Pancreas (tissue), 10 donors: ENCODE results near the gene C1orf87. TPM values are rescaled to one million over a fixed set of nuclear protein-coding genes. Genes with fewer than 3 reads are reported as not detected.
A peak's percentile ranks its signal among the peaks of the same experiment; 100 is the strongest.

Experiments used
- ATAC-seq, 4 donors: fragments of 200-7000 bp; cut with Tn5 transposase; one replicate each; pipeline versions ENCODE4 v1.8.0 to v1.9.1; 2020; ENCODE audit warnings: mild to moderate bottlenecking in 4 of 4, moderate library complexity in 4 of 4
- DNase-seq, 6 donors: peaks; one replicate each; pipeline ENCODE4 v3.0.0-alpha.2; 2020
- FAIRE-seq: peaks from 2 replicates; lab custom pipeline; 2012; peaks lifted over from hg19 to GRCh38; lab: Jason Lieb, UNC
- H3K27ac ChIP-seq, 4 donors: fragments of 200-600 bp; sonication (generic); 1 replicate in 3 of 4; 2 replicates in 1 of 4; pipeline versions ENCODE4 v1.5.0 to v1.8.0; 2020
- H3K27me3 ChIP-seq, 4 donors: fragments of 200-600 bp; one replicate each; pipeline ENCODE4 v1.8.0; 2021
- H3K36me3 ChIP-seq, 3 donors: fragments of 200-600 bp; sonication (generic) in 1 of 3; one replicate each; pipeline versions ENCODE4 v1.5.0 to v1.8.0; 2020 to 2021
- H3K4me1 ChIP-seq, 3 donors: fragments of 200-600 bp; one replicate each; pipeline ENCODE4 v1.8.0; 2021
- H3K4me3 ChIP-seq, 4 donors: fragments of 200-600 bp; sonication (generic) in 2 of 4; one replicate each; pipeline versions ENCODE4 v1.5.0 to v1.8.0; 2020 to 2021
- H3K9me3 ChIP-seq, 4 donors: fragments of 200-600 bp; one replicate each; pipeline ENCODE4 v1.8.0; 2021
- CTCF ChIP-seq, 4 donors: fragments of 200-600 bp; sonication (generic) in 3 of 4; IDR thresholded peaks; one replicate each; pipeline versions ENCODE4 v1.5.0 to v1.8.0; 2021; ENCODE audit warnings: antibody characterized with exemption in 4 of 4
- WGBS, 2 donors: extraction: QIAGEN DNeasy Blood & Tissue Kit; methylation state at CpG; one replicate each; pipeline ENCODE4 v1.1.7; 2013; 5-methylcytosine and 5-hydroxymethylcytosine counted together
- intact Hi-C, 3 donors: fragments of 100-400 bp; cut with DNase I; formaldehyde crosslinking; loops; one replicate each; pipeline versions ENCODE4 v1.11.1 to v1.14.2; 2022
- polyA plus RNA-seq, 2 donors: library from polyadenylated mRNA; stranded (reverse); fragments of 200-250 nt; gene quantifications; one replicate each; pipeline ENCODE4 v1.2.3, GENCODE V29; 2013
- total RNA-seq, 6 donors: library from RNA; stranded (reverse); fragmentation: NEBNext Ultra II Directional in 4 of 6; extraction: Animal tissue kit (Norgen Biotek cat#: 25700) in 4 of 6; gene quantifications; one replicate each; pipeline versions ENCODE4 v1.2.1 to v1.2.4, GENCODE V29; 2021 to 2023
- donor health status: healthy with polysubstance abuse.
- donor health status: DM: no; HTN: no; CAD: no; lungs with moderate emphysema.
- donor health status: DM: no; HTN: no; CAD: no.
- donor health status: control.
- donor health status: control.
- donor health status: Bipolar disorder and iron deficiency.
- donor health status: DM: yes; HTN: yes; CAD: no.
- donor health status: DM: no; HTN: no; CAD: no.
- donor health status: DM: no; HTN: no; CAD: no.
- donor health status: DM: yes; HTN: yes; CAD: no.

C1orf87 gene
- total and polyA plus RNA-seq, 8 donors, result 0.02 TPM; not detected in 7

- no peak for TF ChIP-seq CTCF (IDR thresholded peaks at IDR 0.05)
- Histone ChIP-seq H3K9me3 (no peaks in the 10 kb centered on the region), H3K36me3 (no peaks in the 10 kb centered on the region), H3K27me3 (no peaks in the 10 kb centered on the region), H3K4me1 (no peaks in the 10 kb centered on the region), H3K27ac (no peak overlapping the region), H3K4me3 (no peak overlapping the region)
- intact Hi-C loops, result no loop called here
- FAIRE-seq (no peak), DNase-seq (no peak), ATAC-seq (no peak)
- WGBS, 2 donors, result 75 to 79% methylated on average over 2 of the region's 2 CpGs
Observed at GRCh38 chr1:60041783-60042182, 31.8 kb downstream of the C1orf87 start.

- H3K9me3 ChIP-seq, result no peaks in the 10 kb centered on the region
- no peak overlapping the region for H3K4me3 ChIP-seq
- DNase-seq (no peak), FAIRE-seq (no peak), ATAC-seq (no peak)
- no peaks in the 10 kb centered on the region for H3K27me3 ChIP-seq
- WGBS, 2 donors, result 82 to 89% methylated on average over 1 of the region's 1 CpG
- no peak overlapping the region for H3K27ac ChIP-seq
- no peak for TF ChIP-seq CTCF (IDR thresholded peaks at IDR 0.05)
- intact Hi-C loops, result no loop called here
- H3K4me1 ChIP-seq, result no peaks in the 10 kb centered on the region
- no peaks in the 10 kb centered on the region for H3K36me3 ChIP-seq
Observed at GRCh38 chr1:60037669-60038068, 35.9 kb downstream of the C1orf87 start.

GRCh38 chr1:60036856-60037460 is 36.6 kb downstream of the C1orf87 start:
- H3K4me1 ChIP-seq, result no peaks in the 10 kb centered on the region
- DNase-seq, result no peak
- H3K9me3 ChIP-seq, result no peaks in the 10 kb centered on the region
- H3K27ac ChIP-seq, result no peak overlapping the region
- H3K4me3 ChIP-seq, result no peak overlapping the region
- 78 to 86% methylated on average over 6 of the region's 6 CpGs for WGBS, 2 donors
- ATAC-seq, result no peak
- H3K36me3 ChIP-seq, result no peaks in the 10 kb centered on the region
- no peak for FAIRE-seq
- TF ChIP-seq CTCF (IDR thresholded peaks at IDR 0.05), result no peak
- no peaks in the 10 kb centered on the region for H3K27me3 ChIP-seq
- intact Hi-C loops, result no loop called here

GRCh38 chr1:60035921-60036320 is 37.6 kb downstream of the C1orf87 start:
- WGBS, 2 donors, result 40 to 59% methylated on average over 2 of the region's 2 CpGs
- H3K9me3 ChIP-seq, result no peaks in the 10 kb centered on the region
- H3K27me3 ChIP-seq, result no peaks in the 10 kb centered on the region
- no peak overlapping the region for H3K27ac ChIP-seq
- intact Hi-C loops, result no loop called here
- no peak for ATAC-seq
- no peak for TF ChIP-seq CTCF (IDR thresholded peaks at IDR 0.05)
- FAIRE-seq, result no peak
- H3K4me3 ChIP-seq, result no peak overlapping the region
- H3K36me3 ChIP-seq, result no peaks in the 10 kb centered on the region
- DNase-seq, result no peak
- H3K4me1 ChIP-seq, result no peaks in the 10 kb centered on the region

GRCh38 chr1:60034999-60035398 is 38.6 kb downstream of the C1orf87 start:
- no peak for FAIRE-seq
- no peak for DNase-seq
- WGBS, 2 donors, result 69 to 75% methylated on average over 2 of the region's 2 CpGs
- Histone ChIP-seq H3K36me3 (no peaks in the 10 kb centered on the region), H3K4me3 (no peak overlapping the region), H3K27me3 (no peaks in the 10 kb centered on the region), H3K9me3 (no peaks in the 10 kb centered on the region), H3K4me1 (no peaks in the 10 kb centered on the region), H3K27ac (no peak overlapping the region)
- intact Hi-C loops, result no loop called here
- no peak for TF ChIP-seq CTCF (IDR thresholded peaks at IDR 0.05)
- peak in 2 of 4 donors; percentile 31 to 38 for ATAC-seq
